Testis (tissue), 3 donors: ENCODE results near the gene CADPS2. TPM values are rescaled to one million over a fixed set of nuclear protein-coding genes. Genes with fewer than 3 reads are reported as not detected.

ENCODE experiments used
- DNase-seq: peaks from one replicate; pipeline ENCODE4 v3.0.0-alpha.2; 2019
- H3K27ac ChIP-seq, 2 donors: fragments of 200-600 bp; sonication (generic); one replicate each; pipeline ENCODE4 v1.5.1; 2019
- H3K27me3 ChIP-seq: fragments of 200-600 bp; sonication (generic); one replicate; pipeline ENCODE4 v1.5.1; 2019
- H3K36me3 ChIP-seq: fragments of 200-600 bp; sonication (generic); one replicate; pipeline ENCODE4 v1.5.1; 2017; ENCODE audit warnings: low read depth; ENCODE audit errors: missing control alignments
- H3K4me1 ChIP-seq: fragments of 200-600 bp; sonication (generic); one replicate; pipeline ENCODE4 v1.5.1; 2019
- H3K4me3 ChIP-seq, 2 donors: fragments of 200-600 bp; sonication (generic); one replicate each; pipeline ENCODE4 v1.5.1; 2017 to 2019
- H3K9me3 ChIP-seq: fragments of 200-600 bp; sonication (generic); one replicate; pipeline ENCODE4 v1.5.1; 2017
- POLR2A ChIP-seq: fragments of 450-650 bp; IDR thresholded peaks from one replicate; pipeline ENCODE4 v1.6.1; 2017; ENCODE audit warnings: antibody characterized with exemption, mild to moderate bottlenecking, moderate library complexity
- WGBS, 2 donors: methylation state at CpG; one replicate each; pipeline ENCODE4 v1.1.5; 2018; 5-methylcytosine and 5-hydroxymethylcytosine counted together
- intact Hi-C: fragments of 100-400 bp; cut with DNase I; formaldehyde crosslinking; loops from one replicate; pipeline ENCODE4 v1.15.1; 2023; ENCODE audit warnings: low total_unique reads
- polyA plus RNA-seq: library from polyadenylated mRNA; stranded (reverse); fragments of 350-450 nt; fragmentation: Illumina TruSeq; extraction: RNeasy Lipid Tissue Mini Kit (QIAGEN cat#74804); gene quantifications from one replicate; pipeline ENCODE4 v1.2.3, GENCODE V29; 2014; ENCODE audit warnings: low read depth, low replicate concordance; ENCODE audit not compliant: insufficient read depth
- total RNA-seq, 2 donors: library from RNA; depleted of rRNA; stranded (reverse); fragments of >200 nt; gene quantifications; one replicate each; pipeline ENCODE4 v1.2.3, GENCODE V29; 2016
- TF ChIP-seq, protein P1 (sequence below), 3 experiments: fragments of 450-650 bp in 2 of 3; fragments of 200-600 bp in 1 of 3; sonication (generic) in 1 of 3; IDR thresholded peaks; one replicate each; pipeline ENCODE4 v1.5.1; 2016 to 2019; ENCODE audit warnings: antibody characterized with exemption in 3 of 3, mild to moderate bottlenecking in 2 of 3, moderate library complexity in 1 of 3

The CADPS2 gene
- total and polyA plus RNA-seq, 3 donors from 2014 or later = 6.0 to 9.9 (median 9.3) TPM

GRCh38 chr7:122710916-122711315, 175.3 kb downstream of the CADPS2 start:
- DNase-seq = no peak
- Histone ChIP-seq H3K27ac (no peak overlapping the region), H3K4me3 (no peak overlapping the region), H3K27me3 (no peaks in the 10 kb centered on the region), H3K9me3 (no peaks in the 10 kb centered on the region), H3K4me1 (no peaks in the 10 kb centered on the region), H3K36me3 (no peaks in the 10 kb centered on the region)
- TF ChIP-seq POLR2A = no peak
- TF ChIP-seq, protein P1, sequence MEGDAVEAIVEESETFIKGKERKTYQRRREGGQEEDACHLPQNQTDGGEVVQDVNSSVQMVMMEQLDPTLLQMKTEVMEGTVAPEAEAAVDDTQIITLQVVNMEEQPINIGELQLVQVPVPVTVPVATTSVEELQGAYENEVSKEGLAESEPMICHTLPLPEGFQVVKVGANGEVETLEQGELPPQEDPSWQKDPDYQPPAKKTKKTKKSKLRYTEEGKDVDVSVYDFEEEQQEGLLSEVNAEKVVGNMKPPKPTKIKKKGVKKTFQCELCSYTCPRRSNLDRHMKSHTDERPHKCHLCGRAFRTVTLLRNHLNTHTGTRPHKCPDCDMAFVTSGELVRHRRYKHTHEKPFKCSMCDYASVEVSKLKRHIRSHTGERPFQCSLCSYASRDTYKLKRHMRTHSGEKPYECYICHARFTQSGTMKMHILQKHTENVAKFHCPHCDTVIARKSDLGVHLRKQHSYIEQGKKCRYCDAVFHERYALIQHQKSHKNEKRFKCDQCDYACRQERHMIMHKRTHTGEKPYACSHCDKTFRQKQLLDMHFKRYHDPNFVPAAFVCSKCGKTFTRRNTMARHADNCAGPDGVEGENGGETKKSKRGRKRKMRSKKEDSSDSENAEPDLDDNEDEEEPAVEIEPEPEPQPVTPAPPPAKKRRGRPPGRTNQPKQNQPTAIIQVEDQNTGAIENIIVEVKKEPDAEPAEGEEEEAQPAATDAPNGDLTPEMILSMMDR (IDR thresholded peaks at IDR 0.05) = no peak
- intact Hi-C loops = no loop called here
- WGBS, 2 donors = 75 to 93% methylated on average over 1 of the region's 1 CpG

- H3K4me3 ChIP-seq = no peak overlapping the region
- no peaks in the 10 kb centered on the region for H3K36me3 ChIP-seq
- H3K27ac ChIP-seq = no peak overlapping the region
- no peaks in the 10 kb centered on the region for H3K27me3 ChIP-seq
- no peak for DNase-seq
- intact Hi-C loops = no loop called here
- H3K4me1 ChIP-seq = no peaks in the 10 kb centered on the region
- TF ChIP-seq, protein P1 (IDR thresholded peaks at IDR 0.05) = no peak
- TF ChIP-seq POLR2A = no peak
- WGBS, 2 donors = 89 to 90% methylated on average over 7 of the region's 7 CpGs
- H3K9me3 ChIP-seq = no peaks in the 10 kb centered on the region
These were observed 176.2 kb downstream of the CADPS2 start for GRCh38 chr7:122709930-122710646.

GRCh38 chr7:122706836-122707235, 179.4 kb downstream of the CADPS2 start:
- WGBS, 2 donors = 65 to 76% methylated on average over 2 of the region's 2 CpGs
- intact Hi-C loops = no loop called here
- H3K4me3 ChIP-seq = no peak overlapping the region

GRCh38 chr7:122702872-122703510, 183.3 kb downstream of the CADPS2 start, which contains the start of gene RNF148:
Gene RNF148, minus strand, starts transcription at chr7:122702922. Its CDS starts 172 bp downstream, at chr7:122702750.
- H3K4me3 ChIP-seq = no peak within 1 kb of the TSS
- intact Hi-C loops = no loop called here
- TF ChIP-seq POLR2A = no peak
- TF ChIP-seq, protein P1 (IDR thresholded peaks at IDR 0.05) = no peak
- DNase-seq = no peak
- no peaks in the 10 kb centered on the region for H3K36me3 ChIP-seq
- WGBS, 2 donors = 83 to 93% methylated on average over 1 of the region's 1 CpG
- H3K9me3 ChIP-seq = no peaks in the 10 kb centered on the region
- H3K27ac ChIP-seq = no peak within 1 kb of the TSS
- H3K27me3 ChIP-seq = no peaks in the 10 kb centered on the region
- H3K4me1 ChIP-seq = no peaks in the 10 kb centered on the region

More at GRCh38 chr7:122706836-122707235, 179.4 kb downstream of the CADPS2 start:
- Histone ChIP-seq H3K4me1 (no peaks in the 10 kb centered on the region), H3K27me3 (no peaks in the 10 kb centered on the region), H3K9me3 (no peaks in the 10 kb centered on the region), H3K27ac (no peak overlapping the region), H3K36me3 (no peaks in the 10 kb centered on the region)
- no peak for DNase-seq
- TF ChIP-seq POLR2A = no peak
- TF ChIP-seq, protein P1 (IDR thresholded peaks at IDR 0.05) = no peak
